HepG2 (cell line): ENCODE measurements around the gene SHISA5. TPM values are rescaled to one million over a fixed set of nuclear protein-coding genes. Genes with fewer than 3 reads are reported as not detected.

Experiments used
- ATAC-seq: fragments of 200-7000 bp; cut with Tn5 transposase; 3 replicates; pipeline ENCODE4 v1.9.1; 2020; ENCODE audit warnings: mild to moderate bottlenecking, moderate library complexity
- BruUV-seq: library from RNA; stranded (reverse); fragments of 400-500 nt; replicated peaks from 2 replicates; lab custom pipeline; 2021; lab: Mats Ljungman, UMichigan
- CTCF ChIA-PET: fragments of 300-600 bp; formaldehyde crosslinking; extraction: SDS; loops from one replicate; lab custom pipeline; 2021; ENCODE audit warnings: low total read pairs, inconsistent platforms, low intra/inter-chr PET ratio; lab: Yijun Ruan, JAX
- POLR2A ChIA-PET: fragments of 350-600 bp; sonication (Branson Sonifier 250); formaldehyde crosslinking; loops from one replicate; lab custom pipeline; 2020; ENCODE audit warnings: antibody characterized with exemption, inconsistent platforms; lab: Yijun Ruan, JAX
- DNase-seq: peaks from one replicate; pipeline ENCODE4 v3.0.0-alpha.2; 2015; ENCODE audit warnings: low spot score
- FAIRE-seq: peaks from 3 replicates; lab custom pipeline; 2011; peaks lifted over from hg19 to GRCh38; lab: Jason Lieb, UNC
- H2AFZ ChIP-seq: one replicate; pipeline ENCODE4 v1.6.1; 2011; ENCODE audit warnings: low read length, inconsistent platforms
- H3K27ac ChIP-seq: fragments of 300-600 bp; 3 replicates; pipeline ENCODE4 v1.8.0; 2011; ENCODE audit warnings: mixed run types, mild to moderate bottlenecking, mixed read lengths, low read length, inconsistent platforms; ENCODE audit not compliant: insufficient read depth; ENCODE audit errors: extremely low read length
- H3K27me3 ChIP-seq, 2 experiments: fragments of 200-600 bp in 1 of 2; 2 replicates in 1 of 2; 3 replicates in 1 of 2; pipeline versions ENCODE4 v1.6.0 to v1.8.0; 2011; ENCODE audit warnings: low read length in 2 of 2, mild to moderate bottlenecking in 2 of 2, moderate library complexity in 2 of 2, inconsistent platforms in 1 of 2; ENCODE audit not compliant: insufficient read depth in 2 of 2, control insufficient read depth in 1 of 2
- H3K36me3 ChIP-seq, 2 experiments: fragments of 200-600 bp in 1 of 2; replicated peaks in 1 of 2; 2 replicates in 1 of 2; 3 replicates in 1 of 2; pipeline versions ENCODE4 v1.5.1 to v1.8.0; 2011; ENCODE audit warnings: low read length in 2 of 2, inconsistent platforms in 1 of 2; ENCODE audit not compliant: insufficient read depth in 2 of 2, control insufficient read depth in 1 of 2
- H3K4me1 ChIP-seq: 2 replicates; pipeline ENCODE4 v1.5.1; 2012; ENCODE audit warnings: low read length, inconsistent platforms; ENCODE audit not compliant: insufficient read depth
- H3K4me2 ChIP-seq: 2 replicates; pipeline ENCODE4 v1.6.0; 2011; ENCODE audit warnings: low read depth, low read length, inconsistent platforms
- H3K4me3 ChIP-seq, 3 experiments: fragments of 200-600 bp in 1 of 3; sonication (generic), shearing (Covaris generic) in 1 of 3; replicated peaks in 1 of 3; 2 replicates each; pipeline ENCODE4 v1.5.1; 2011 to 2016; ENCODE audit warnings: low read length in 3 of 3, inconsistent platforms in 2 of 3, low read depth in 2 of 3, mild to moderate bottlenecking in 2 of 3, control low read depth in 1 of 3, mixed read lengths in 1 of 3; ENCODE audit not compliant: insufficient read depth in 1 of 3
- H3K79me2 ChIP-seq: one replicate; pipeline ENCODE4 v1.6.1; 2011; ENCODE audit warnings: low read length, inconsistent platforms; ENCODE audit not compliant: insufficient read depth
- H3K9ac ChIP-seq: 2 replicates; pipeline ENCODE4 v1.6.0; 2011; ENCODE audit warnings: mild to moderate bottlenecking, low read depth, low read length, inconsistent platforms; ENCODE audit not compliant: insufficient read depth
- H3K9me3 ChIP-seq: 2 replicates; pipeline ENCODE4 v1.5.1; 2012; ENCODE audit warnings: mild to moderate bottlenecking, low read length
- H4K20me1 ChIP-seq: 2 replicates; pipeline ENCODE4 v1.6.0; 2011; ENCODE audit warnings: inconsistent platforms, mild to moderate bottlenecking, low read length, moderate library complexity; ENCODE audit not compliant: insufficient read depth
- ADNP ChIP-seq: sonication (generic); formaldehyde crosslinking; IDR thresholded peaks from 2 replicates; pipeline ENCODE4 v1.4.0; 2020; ENCODE audit warnings: missing genetic modification reagents
- AGO2 ChIP-seq: fragments of 200-400 bp; formaldehyde crosslinking; optimal IDR thresholded peaks from 2 replicates; pipeline ENCODE3; 2017; ENCODE audit warnings: mild to moderate bottlenecking, low read depth, low read length, moderate library complexity
- BORCS8-MEF2B ChIP-seq: sonication (generic); formaldehyde crosslinking; IDR thresholded peaks from 2 replicates; pipeline ENCODE4 v1.8.0; 2022; ENCODE audit warnings: mild to moderate bottlenecking, missing genetic modification reagents
- GMEB2 ChIP-seq: IDR thresholded peaks from 2 replicates; pipeline ENCODE4 v1.6.1; 2016; ENCODE audit warnings: missing biosample characterization, missing genetic modification reagents, low read depth
- HMG20B ChIP-seq: conservative IDR thresholded peaks from 2 replicates; pipeline ENCODE4 v1.6.1; 2016; ENCODE audit warnings: missing genetic modification reagents, missing compliant biosample characterization
- RXRA ChIP-seq: sonication (generic); formaldehyde crosslinking; IDR thresholded peaks from 2 replicates; pipeline ENCODE4 v1.5.1; 2020; ENCODE audit warnings: missing genetic modification reagents
- SIN3B ChIP-seq: fragments of 150-350 bp; IDR thresholded peaks from 2 replicates; pipeline ENCODE4 v1.6.1; 2014; ENCODE audit warnings: low read length
- SYNCRIP ChIP-seq: fragments of 200-400 bp; formaldehyde crosslinking; IDR thresholded peaks from 2 replicates; pipeline ENCODE4 v1.6.1; 2018; ENCODE audit warnings: mild to moderate bottlenecking, low read depth, low read length; ENCODE audit not compliant: insufficient read depth
- TARDBP ChIP-seq: sonication (generic); formaldehyde crosslinking; IDR thresholded peaks from 2 replicates; pipeline ENCODE4 v1.8.0; 2022; ENCODE audit warnings: mild to moderate bottlenecking, missing genetic modification reagents
- ZBTB4 ChIP-seq: sonication (generic); formaldehyde crosslinking; IDR thresholded peaks from 2 replicates; pipeline ENCODE4 v1.4.0; 2020; ENCODE audit warnings: missing genetic modification reagents, mild to moderate bottlenecking, borderline replicate concordance
- ZNF274 ChIP-seq: sonication (generic); formaldehyde crosslinking; IDR thresholded peaks from 2 replicates; pipeline ENCODE4 v1.5.1; 2020; ENCODE audit warnings: mild to moderate bottlenecking, missing genetic modification reagents
- ZNF788 ChIP-seq: sonication (generic); formaldehyde crosslinking; IDR thresholded peaks from 2 replicates; pipeline ENCODE4 v1.5.0; 2020; ENCODE audit warnings: mild to moderate bottlenecking, missing genetic modification reagents, borderline replicate concordance
- WGBS: methylation state at CpG from one replicate; pipeline ENCODE4 v1.1.6; 2017; ENCODE audit warnings: low lambda C conversion rate; 5-methylcytosine and 5-hydroxymethylcytosine counted together
- in situ Hi-C: cut with HindIII; loops from 2 replicates; pipeline ENCODE4 v1.10.0; 2017; ENCODE audit warnings: low pct_unique_long_range_greater_than_20kb; ENCODE audit not compliant: extremely low pct_ligation_motif_present
- intact Hi-C: fragments of 100-400 bp; cut with micrococcal nuclease; formaldehyde crosslinking; loops from one replicate; pipeline ENCODE4 v1.10.0; 2022; ENCODE audit not compliant: unreplicated experiment
- polyA plus RNA-seq, 8 experiments: library from polyadenylated mRNA; depleted of rRNA in 3 of 8; stranded (reverse) in 7 of 8; unstranded in 1 of 8; fragments of >200 nt; fragmentation: Illumina TruSeq in 4 of 8; extraction: Trizol in 4 of 8; gene quantifications; 2 replicates each; pipeline versions ENCODE4 v1.2.1 to v1.2.3, GENCODE V29; 2011 to 2016; ENCODE audit warnings: low read depth in 4 of 8, missing spikeins in 1 of 8, mixed read lengths in 1 of 8; ENCODE audit not compliant: insufficient read depth in 1 of 8
- total RNA-seq, 5 experiments: library from RNA; depleted of rRNA; stranded (reverse); fragments of >200 nt; fragmentation: Illumina TruSeq; extraction: Trizol; gene quantifications; 2 replicates each; pipeline ENCODE4 v1.2.3, GENCODE V29; 2016; ENCODE audit warnings: low read depth in 1 of 5

Gene SHISA5
- total and polyA plus RNA-seq, 2 of the 13 experiments (the other 11 are each of a cell fraction or from before 2014, with no cell fraction given), result 75.8 to 91.4 TPM

- intact Hi-C loops (no loop called here), in situ Hi-C loops (loop anchor here (5.0 kb wide), 2 partner anchors 35 to 90 kb away; partner anchors contain the start of genes PFKFB4 and SHISA5)
- TF ChIP-seq BORCS8-MEF2B (CRISPR knock-in tag), result 0 out of 2 replicates have a peak, but pooled peaks have one; percentile 20
- peak; percentile 19 for TF ChIP-seq AGO2
- peak; percentile 6; the same call in 1 of the 2 replicates for TF ChIP-seq ZNF274 (CRISPR knock-in tag)
- TF ChIP-seq TARDBP (CRISPR knock-in tag), result peak; percentile 32; the same call in 1 of the 2 replicates
- no peak for TF ChIP-seq RXRA
- POLR2A ChIA-PET, result interaction anchor here (1.5 to 2.1 kb wide), 2 partner anchors 16 to 20 kb away, joined by 4 to 7 read pairs; partner anchors contain the start of gene ATRIP
- Histone ChIP-seq H4K20me1 (no peaks in the 10 kb centered on the region), H2AFZ (no peak overlapping the region), H3K36me3 (peaks cover 3 to 10% of the 10 kb centered on the region in 2 experiments; a peak in 3 of 5 replicates), H3K9ac (no peak overlapping the region), H3K9me3 (no peaks in the 10 kb centered on the region), H3K27me3 (no peaks in the 10 kb centered on the region), H3K4me3 (no peak overlapping the region), H3K27ac (no peak overlapping the region), H3K4me1 (peaks cover 58% of the 10 kb centered on the region), H3K79me2 (no peaks in the 10 kb centered on the region), H3K4me2 (no peak overlapping the region)
- FAIRE-seq (no peak), ATAC-seq (no peak), DNase-seq (no peak)
- CTCF ChIA-PET, result no interaction called here
- WGBS, result 95% methylated on average over 8 of the region's 9 CpGs
- no TSS peak for BruUV-seq
Measured at GRCh38 chr3:48467110-48467454, 36.9 kb downstream of the SHISA5 start.

- BruUV-seq, result no TSS peak
- peak; percentile 87 for TF ChIP-seq AGO2
- TF ChIP-seq SYNCRIP, result no peak
- no peak for TF ChIP-seq SIN3B
- TF ChIP-seq GMEB2 (CRISPR knock-in tag), result no peak
- no peak for TF ChIP-seq ZNF788 (CRISPR knock-in tag)
- TF ChIP-seq ZBTB4 (CRISPR knock-in tag), result 0 out of 2 replicates have a peak, but pooled peaks have one; percentile 21
- TF ChIP-seq ADNP (CRISPR knock-in tag), result no peak
- TF ChIP-seq HMG20B (CRISPR knock-in tag), result no peak
Measured at GRCh38 chr3:48466386-48467109, 37.4 kb downstream of the SHISA5 start.

More at GRCh38 chr3:48466386-48467109, 37.4 kb downstream of the SHISA5 start:
- in situ Hi-C loops (loop anchor here (5.0 kb wide), 2 partner anchors 36 to 91 kb away; partner anchors contain the start of genes PFKFB4 and SHISA5), intact Hi-C loops (no loop called here)
- Histone ChIP-seq H3K27me3 (no peaks in the 10 kb centered on the region), H3K4me2 (no peak overlapping the region), H3K36me3 (peaks cover 3 to 11% of the 10 kb centered on the region in 2 experiments; a peak in 3 of 5 replicates), H3K79me2 (no peaks in the 10 kb centered on the region), H3K4me1 (peaks cover 58% of the 10 kb centered on the region), H4K20me1 (no peaks in the 10 kb centered on the region), H2AFZ (no peak overlapping the region), H3K9me3 (no peaks in the 10 kb centered on the region), H3K9ac (peak overlapping the region; percentile 39; the same call in 1 of the 2 replicates), H3K27ac (peak overlapping the region; percentile 85), H3K4me3 (no peak overlapping the region)
- ChIA-PET POLR2A (interaction anchor here (0.6 to 3.8 kb wide), 4 partner anchors 7 to 90 kb away, joined by 4 to 17 read pairs (median 6); partner anchors contain the start of genes ATRIP and PFKFB4), CTCF (interaction anchor here (1.7 to 1.8 kb wide), 2 partner anchors 41 to 82 kb away, joined by 17 to 39 read pairs; no protein-coding TSS in a partner anchor)
- 96% methylated on average over 11 of the region's 19 CpGs for WGBS
- DNase-seq, result no peak
- ATAC-seq, result no peak
- no peak for FAIRE-seq
